Chondrocyte (in vitro differentiated cells): ENCODE results near the gene SAMMSON. TPM values are rescaled to one million over a fixed set of nuclear protein-coding genes. Genes with fewer than 3 reads are reported as not detected.
A peak's percentile ranks its signal among the peaks of the same experiment; 100 is the strongest.

Source experiments
- DNase-seq: peaks from one replicate; pipeline ENCODE4 v3.0.0; 2021; ENCODE audit warnings: mixed read lengths, low spot score
- H3K27ac Mint-ChIP-seq: one replicate; pipeline ENCODE4 v1.8.0; 2021; ENCODE audit warnings: mild to moderate bottlenecking, moderate library complexity, mixed read lengths; ENCODE audit not compliant: unreplicated experiment
- H3K27me3 Mint-ChIP-seq: 2 replicates; pipeline ENCODE4 v1.8.0; 2021; ENCODE audit warnings: low read depth, mixed read lengths
- H3K36me3 Mint-ChIP-seq: 2 replicates; pipeline ENCODE4 v1.8.0; 2021; ENCODE audit warnings: low read depth, mixed read lengths
- H3K4me1 Mint-ChIP-seq: 2 replicates; pipeline ENCODE4 v1.8.0; 2021; ENCODE audit warnings: low read depth, mild to moderate bottlenecking, mixed read lengths
- H3K4me3 Mint-ChIP-seq: one replicate; pipeline ENCODE4 v1.8.0; 2021; ENCODE audit warnings: mild to moderate bottlenecking, moderate library complexity, mixed read lengths; ENCODE audit not compliant: unreplicated experiment
- H3K9me3 Mint-ChIP-seq: 2 replicates; pipeline ENCODE4 v1.8.0; 2021; ENCODE audit warnings: low read depth, mixed read lengths
- CTCF ChIP-seq: fragments of 200-600 bp; sonication (generic); IDR thresholded peaks from 2 replicates; pipeline ENCODE4 v1.5.0; 2021; ENCODE audit warnings: antibody characterized with exemption, mild to moderate bottlenecking, moderate library complexity
- total RNA-seq: library from RNA; stranded (reverse); gene quantifications from 3 replicates; pipeline ENCODE4 v1.2.1, GENCODE V29; 2021

SAMMSON gene
- total RNA-seq, 1 donor from 2014 or later: not detected

DNA sequence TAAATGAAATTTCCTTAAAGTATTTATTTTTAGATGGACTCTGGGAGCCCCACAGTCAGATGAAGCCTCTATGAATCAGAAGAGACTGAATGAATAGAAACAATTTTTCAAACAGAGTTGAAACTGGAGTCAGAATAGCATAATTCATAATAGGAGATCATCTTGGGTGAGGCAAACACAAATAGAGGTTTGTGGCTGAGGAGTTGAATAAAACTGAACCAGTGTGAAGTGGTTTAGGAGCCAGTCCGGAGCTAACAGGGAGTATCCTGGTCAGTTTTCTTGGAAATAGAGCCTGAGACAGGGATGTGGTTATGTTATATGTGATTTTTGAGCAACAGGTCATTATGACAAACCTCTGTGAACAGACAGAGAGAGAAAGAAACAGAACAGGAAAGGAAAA is 39.2 kb downstream of the SAMMSON start:
- no peak for TF ChIP-seq CTCF
- H3K4me3 Mint-ChIP-seq: no peak overlapping the region
- no peak overlapping the region for H3K27ac Mint-ChIP-seq

DNA sequence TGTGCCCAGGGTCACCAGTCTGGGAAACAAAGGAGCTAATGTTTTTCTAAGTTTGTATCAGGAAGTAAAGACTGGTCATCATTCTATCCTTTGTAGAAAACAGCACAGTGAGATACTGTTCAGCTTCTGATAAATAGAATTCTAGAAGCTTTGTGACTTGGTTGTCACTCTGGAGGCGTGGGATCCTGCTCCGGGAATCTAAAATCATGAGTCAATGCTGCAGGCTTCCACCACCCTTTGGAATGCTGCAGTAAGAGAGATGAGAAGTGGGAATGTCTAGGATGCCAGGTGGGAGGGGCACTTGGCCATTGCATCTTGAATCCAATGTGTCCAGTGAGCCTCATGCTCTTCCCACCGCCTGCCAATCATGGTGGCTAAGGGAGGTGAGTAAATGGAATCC is 40.9 kb downstream of the SAMMSON start:
- H3K4me3 Mint-ChIP-seq: no peak overlapping the region
- H3K27me3 Mint-ChIP-seq: peaks cover 10% of the 10 kb centered on the region
- H3K27ac Mint-ChIP-seq: no peak overlapping the region
- no peak for TF ChIP-seq CTCF
- no peak for DNase-seq
- H3K36me3 Mint-ChIP-seq: peaks cover 2% of the 10 kb centered on the region
- H3K9me3 Mint-ChIP-seq: peaks cover 2% of the 10 kb centered on the region
- peaks cover 7% of the 10 kb centered on the region for H3K4me1 Mint-ChIP-seq

More for the DNA sequence above, 39.2 kb downstream of the SAMMSON start:
- Mint-ChIP-seq H3K36me3 (peaks cover 2% of the 10 kb centered on the region), H3K9me3 (peaks cover 2% of the 10 kb centered on the region), H3K27me3 (peaks cover 10% of the 10 kb centered on the region), H3K4me1 (peaks cover 7% of the 10 kb centered on the region)
- DNase-seq: no peak

- H3K27me3 Mint-ChIP-seq: peaks cover 6% of the 10 kb centered on the region
- H3K4me3 Mint-ChIP-seq: no peak overlapping the region
- no peak for TF ChIP-seq CTCF
- peaks cover 7% of the 10 kb centered on the region for H3K4me1 Mint-ChIP-seq
- H3K27ac Mint-ChIP-seq: no peak overlapping the region
- H3K9me3 Mint-ChIP-seq: peaks cover 2% of the 10 kb centered on the region
- peaks cover 2% of the 10 kb centered on the region for H3K36me3 Mint-ChIP-seq
- no peak for DNase-seq
Observed at GRCh38 chr3:70042641-70043040, 43.1 kb downstream of the SAMMSON start.

DNA sequence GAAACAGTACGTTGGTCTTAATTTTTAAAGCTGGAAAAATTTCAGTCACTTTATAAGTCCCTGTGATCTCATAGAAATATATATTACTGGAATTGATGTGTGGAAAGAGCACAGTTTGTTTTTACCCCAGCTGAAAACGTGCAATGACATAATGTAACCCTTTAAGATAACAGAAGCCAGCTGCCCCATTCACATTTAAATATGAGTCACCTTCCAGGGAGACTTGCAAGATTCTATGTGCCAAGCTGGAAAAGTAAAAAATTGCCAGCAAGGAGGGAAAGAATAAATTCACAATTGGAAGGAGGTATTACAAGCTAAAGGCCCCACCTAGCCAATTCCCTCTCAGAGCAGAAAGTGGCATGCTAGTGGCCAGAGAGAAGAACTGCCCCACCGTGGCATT is 50.2 kb downstream of the SAMMSON start:
- H3K9me3 Mint-ChIP-seq: no peaks in the 10 kb centered on the region
- DNase-seq: no peak
- H3K4me1 Mint-ChIP-seq: peaks cover 28% of the 10 kb centered on the region
- H3K4me3 Mint-ChIP-seq: no peak overlapping the region
- no peak for TF ChIP-seq CTCF
- no peaks in the 10 kb centered on the region for H3K27me3 Mint-ChIP-seq
- peak overlapping the region; percentile 32 for H3K27ac Mint-ChIP-seq
- H3K36me3 Mint-ChIP-seq: no peaks in the 10 kb centered on the region

DNA sequence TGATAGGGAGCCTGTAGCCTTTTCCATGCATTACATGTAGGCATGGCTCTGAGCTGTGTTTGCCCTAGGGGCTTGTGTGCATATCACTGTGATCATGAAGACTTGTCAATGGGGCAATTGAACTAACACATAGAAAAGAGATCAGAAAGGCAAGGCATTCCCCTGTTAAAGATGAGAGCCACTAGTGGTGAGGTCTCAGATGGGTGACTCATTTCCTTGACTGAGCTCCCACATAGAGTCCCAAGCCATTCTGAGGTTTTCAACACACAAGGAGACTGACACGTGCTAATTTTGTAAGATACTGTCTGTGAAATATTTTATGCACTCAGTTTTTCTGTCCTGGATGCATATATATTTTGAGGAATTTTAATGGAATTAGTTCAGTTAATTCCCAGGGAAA is 53.8 kb downstream of the SAMMSON start:
- TF ChIP-seq CTCF: no peak

More for the DNA sequence above, 53.8 kb downstream of the SAMMSON start:
- peaks cover 7% of the 10 kb centered on the region for H3K27me3 Mint-ChIP-seq
- H3K36me3 Mint-ChIP-seq: no peaks in the 10 kb centered on the region
- no peak for DNase-seq
- H3K4me3 Mint-ChIP-seq: no peak overlapping the region
- peaks cover 28% of the 10 kb centered on the region for H3K4me1 Mint-ChIP-seq
- H3K9me3 Mint-ChIP-seq: no peaks in the 10 kb centered on the region
- no peak overlapping the region for H3K27ac Mint-ChIP-seq
